ENCODE results near the gene TUBGCP3.

DNA sequence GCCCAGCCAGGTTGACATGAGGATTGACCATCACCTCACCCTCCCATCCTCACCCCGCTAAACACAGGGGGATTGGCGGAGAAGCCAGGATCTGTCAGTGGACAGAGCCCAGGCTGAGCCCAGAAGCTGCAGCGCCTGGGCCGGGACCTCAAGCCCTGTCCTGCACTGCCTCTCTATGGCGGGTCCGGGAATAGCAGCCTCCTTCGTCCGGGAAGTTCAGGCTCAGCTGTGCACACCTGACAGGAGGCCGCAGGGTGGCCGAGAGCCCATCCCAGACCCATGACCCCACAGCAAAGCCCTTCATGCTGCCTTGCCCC lies 144.0 kb downstream of the TUBGCP3 start:
- no peak for TF ChIP-seq ZNF274 (IDR thresholded peaks at IDR 0.05; ENCODE audit: low read depth, low read length)
- no peak for TF ChIP-seq YY1 (IDR thresholded peaks at IDR 0.05; ENCODE audit: insufficient read depth, insufficient read length)
